ENCODE data around the gene DUSP3. TPM values are rescaled to one million over a fixed set of nuclear protein-coding genes. Genes with fewer than 3 reads are reported as not detected.
A peak's percentile ranks its signal among the peaks of the same experiment; 100 is the strongest.

DUSP3 gene
- total and polyA plus RNA-seq, 2 donors, result 12.2 to 37.2 TPM

DNA sequence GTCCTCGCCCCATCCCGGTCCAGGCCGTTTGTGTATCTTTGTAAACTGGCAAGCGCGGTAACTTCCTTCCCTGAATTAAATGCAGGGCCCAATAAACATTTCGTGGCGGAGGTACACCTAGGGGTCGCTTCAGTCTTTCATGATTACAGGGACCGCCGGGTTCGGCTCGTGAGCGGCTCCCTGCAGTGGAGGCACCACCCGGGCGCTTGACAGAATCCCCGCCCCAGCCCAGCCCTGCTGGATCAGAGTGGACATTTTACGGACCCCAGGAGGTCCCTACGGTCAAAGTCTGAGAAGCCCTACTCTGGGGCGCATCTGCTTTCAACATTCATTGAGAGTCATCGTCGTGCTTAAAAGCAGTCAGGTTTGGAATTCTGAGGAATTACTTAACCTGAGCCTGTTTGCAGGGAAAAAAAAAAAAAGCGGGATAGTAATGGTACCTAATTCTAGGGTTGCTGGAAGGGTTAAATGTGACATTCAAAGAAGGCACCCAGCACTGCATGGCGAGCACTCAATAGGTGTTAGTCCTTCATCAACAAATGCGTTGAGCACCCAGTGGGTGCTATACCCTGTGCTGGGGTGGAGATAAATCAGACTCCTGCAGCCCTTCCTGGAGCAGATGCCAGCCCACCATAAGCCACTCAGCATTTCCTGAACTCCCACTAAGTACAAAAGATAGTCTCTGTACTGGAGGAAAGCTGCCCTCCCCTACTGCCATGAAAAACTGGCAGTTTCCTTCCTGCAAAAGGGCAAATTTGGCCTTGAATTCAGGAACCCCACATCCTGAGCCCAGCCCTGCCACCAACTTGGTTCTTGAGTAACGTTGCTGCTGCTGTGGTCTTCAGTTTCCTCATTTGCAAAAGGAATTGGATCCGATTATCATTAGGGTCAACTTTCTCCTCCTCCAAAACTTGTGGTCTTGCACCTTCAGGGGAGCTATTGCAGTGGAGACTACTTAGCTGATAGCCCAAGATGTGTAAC, 658 bp upstream of the DUSP3 start:
- Histone ChIP-seq H3K36me3 (ENCODE audit: control insufficient read depth in 2 of 2, insufficient read depth in 2 of 2, low read length in 1 of 2) (no peaks in the 10 kb centered on the region), H3K9me3 (ENCODE audit: control insufficient read depth in 2 of 2, insufficient read depth in 1 of 2, low read length in 1 of 2) (no peaks in the 10 kb centered on the region), H3K27ac (ENCODE audit: low read depth in 1 of 2, low read length in 1 of 2) (peak overlapping the region in 1 of 2 donors; percentile 80), H3K4me1 (ENCODE audit: control insufficient read depth in 2 of 2, insufficient read depth in 2 of 2, low read length in 2 of 2) (peaks cover 0 to 11% of the 10 kb centered on the region in 2 donors), H3K4me3 (ENCODE audit: low read length in 2 of 2) (peak overlapping the region; percentile 45 to 87), H3K27me3 (ENCODE audit: control insufficient read depth in 2 of 2, insufficient read depth in 1 of 2, low read length in 1 of 2) (peaks cover 20 to 47% of the 10 kb centered on the region in 2 donors)
- peak in 2 of 9 donors; percentile 6 to 30 for DNase-seq (ENCODE audit: low read depth in 6 of 9, low spot score in 9 of 9)
- 2% methylated on average over 26 of the region's 26 CpGs for WGBS

DNA sequence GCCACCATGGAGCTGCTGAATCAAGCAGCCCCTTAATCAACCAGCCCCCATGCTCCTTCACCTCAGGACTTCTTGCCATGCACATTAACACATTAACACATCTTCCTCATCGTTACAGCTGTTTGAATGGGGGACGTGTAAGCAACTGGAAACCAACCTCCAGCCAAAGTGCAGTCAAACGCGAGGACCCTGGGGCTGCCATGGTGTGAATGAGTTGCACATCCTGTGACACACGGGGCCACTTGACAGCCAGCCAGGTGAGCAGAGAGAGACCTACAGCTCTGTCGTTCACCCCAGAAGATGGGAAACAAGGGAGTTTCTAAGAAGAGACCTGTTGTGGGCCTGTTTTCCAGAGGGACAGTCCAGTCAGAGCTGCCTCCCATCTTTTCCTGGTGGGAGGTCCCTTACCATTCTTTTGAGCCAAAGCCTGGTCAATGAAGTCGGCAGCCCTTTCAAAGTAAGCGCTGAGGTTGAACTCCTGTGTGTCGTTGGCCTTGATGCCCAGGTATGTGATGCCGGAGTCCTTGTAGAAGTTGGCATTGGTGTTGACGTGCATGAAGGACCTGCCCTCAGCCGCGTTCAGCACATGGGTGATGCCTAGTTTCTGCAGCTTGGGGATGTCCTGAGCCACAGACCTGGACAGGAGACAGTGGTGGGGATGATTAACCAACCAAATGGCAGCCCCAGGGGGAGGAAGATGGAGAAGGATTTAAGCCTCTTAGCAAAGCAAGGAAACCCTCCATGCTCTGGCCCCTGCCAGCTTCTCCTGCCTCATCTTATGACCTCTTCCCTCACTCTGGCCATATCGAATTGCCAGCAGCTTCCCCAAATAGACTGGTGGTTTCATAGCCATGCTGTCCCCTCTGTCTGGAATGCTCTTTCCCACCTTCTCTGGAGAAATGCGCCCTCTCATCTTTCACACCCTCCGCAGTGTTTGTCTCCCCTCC, 4.2 kb downstream of the DUSP3 start:
- no peak overlapping the region for H3K27ac ChIP-seq (ENCODE audit: low read depth in 1 of 2, low read length in 1 of 2)
- H3K36me3 ChIP-seq (ENCODE audit: control insufficient read depth in 2 of 2, insufficient read depth in 2 of 2, low read length in 1 of 2), result peaks cover 0 to 4% of the 10 kb centered on the region in 2 donors
- H3K4me1 ChIP-seq (ENCODE audit: control insufficient read depth in 2 of 2, insufficient read depth in 2 of 2, low read length in 2 of 2), result peaks cover 0 to 14% of the 10 kb centered on the region in 2 donors

DNA sequence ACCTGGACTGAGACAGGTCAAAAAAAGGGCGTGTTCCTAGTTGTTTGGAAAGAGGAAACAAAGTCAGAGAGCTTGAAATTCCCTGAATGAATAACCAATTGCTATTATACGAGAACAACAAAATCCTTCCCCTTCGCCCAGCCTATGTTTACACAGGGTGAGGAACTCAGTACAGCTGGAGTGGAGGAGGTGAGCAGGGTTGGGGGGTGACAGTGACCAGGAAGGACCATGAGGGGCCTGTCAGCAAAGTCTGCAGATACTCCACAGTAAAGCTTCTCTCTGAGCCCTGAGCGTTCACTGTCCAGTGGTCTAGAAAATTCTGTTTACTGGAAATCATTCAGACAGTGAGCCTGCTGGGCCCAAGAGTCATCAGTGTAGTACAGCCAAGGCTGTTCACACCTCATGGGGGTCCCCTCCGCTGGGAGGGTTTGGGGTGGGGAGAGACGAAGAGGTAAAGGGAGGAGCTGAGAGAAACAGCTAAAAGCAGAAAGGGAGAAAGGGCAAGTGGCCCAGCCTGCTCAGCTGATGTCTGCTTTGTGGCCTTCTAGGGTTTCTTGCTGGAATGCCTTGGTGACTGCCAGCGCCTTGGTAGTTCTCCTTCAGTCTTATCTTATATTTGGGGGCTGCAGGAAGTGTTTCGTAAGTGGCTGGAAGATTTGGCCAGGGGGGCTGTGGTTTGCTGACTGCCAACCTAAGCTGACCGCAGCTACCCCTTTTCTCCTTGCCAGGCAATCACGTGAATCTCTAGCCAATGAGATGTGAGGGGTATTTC, 5.7 kb downstream of the DUSP3 start:
- Histone ChIP-seq H3K36me3 (ENCODE audit: control insufficient read depth in 2 of 2, insufficient read depth in 2 of 2, low read length in 1 of 2) (peaks cover 2 to 4% of the 10 kb centered on the region in 2 donors), H3K9me3 (ENCODE audit: control insufficient read depth in 2 of 2, insufficient read depth in 1 of 2, low read length in 1 of 2) (no peaks in the 10 kb centered on the region), H3K27me3 (ENCODE audit: control insufficient read depth in 2 of 2, insufficient read depth in 1 of 2, low read length in 1 of 2) (peaks cover 0 to 2% of the 10 kb centered on the region in 2 donors), H3K27ac (ENCODE audit: low read depth in 1 of 2, low read length in 1 of 2) (peak overlapping the region in 1 of 2 donors; percentile 25), H3K4me1 (ENCODE audit: control insufficient read depth in 2 of 2, insufficient read depth in 2 of 2, low read length in 2 of 2) (peaks cover 0 to 6% of the 10 kb centered on the region in 2 donors), H3K4me3 (ENCODE audit: low read length in 2 of 2) (no peak overlapping the region)
- WGBS, result 43% methylated on average over 10 of the region's 10 CpGs
- DNase-seq (ENCODE audit: low read depth in 6 of 9, low spot score in 9 of 9), result peak in 1 of 9 donors; percentile 16

More for the DNA sequence above, 4.2 kb downstream of the DUSP3 start:
- no peak for DNase-seq (ENCODE audit: low read depth in 6 of 9, low spot score in 9 of 9)
- Histone ChIP-seq H3K9me3 (ENCODE audit: control insufficient read depth in 2 of 2, insufficient read depth in 1 of 2, low read length in 1 of 2) (no peaks in the 10 kb centered on the region), H3K27me3 (ENCODE audit: control insufficient read depth in 2 of 2, insufficient read depth in 1 of 2, low read length in 1 of 2) (peaks cover 2 to 16% of the 10 kb centered on the region in 2 donors), H3K4me3 (ENCODE audit: low read length in 2 of 2) (no peak overlapping the region)
- 96% methylated on average over 16 of the region's 16 CpGs for WGBS

DNA sequence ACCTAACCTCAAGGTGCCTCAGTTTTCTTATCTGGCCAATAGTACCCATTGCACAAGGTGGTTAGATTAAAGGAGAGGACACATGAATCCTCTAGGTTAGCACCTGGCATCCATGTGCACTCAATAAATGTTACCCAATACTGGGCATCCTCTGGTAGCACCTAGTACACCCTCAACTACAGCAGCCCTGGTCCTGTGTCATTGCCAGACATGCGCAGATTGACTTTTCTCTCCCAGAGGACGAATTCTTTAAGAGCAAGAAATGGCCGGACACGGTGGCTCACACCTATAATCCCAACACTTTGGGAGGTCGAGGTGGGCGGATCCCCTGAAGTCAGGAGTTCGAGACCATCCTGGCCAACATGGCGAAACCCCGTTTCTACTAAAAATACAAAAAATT, 7.3 kb downstream of the DUSP3 start:
- DNase-seq (ENCODE audit: low read depth in 6 of 9, low spot score in 9 of 9), result no peak
- WGBS, result 97% methylated on average over 9 of the region's 9 CpGs
- Histone ChIP-seq H3K36me3 (ENCODE audit: control insufficient read depth in 2 of 2, insufficient read depth in 2 of 2, low read length in 1 of 2) (peaks cover 2 to 4% of the 10 kb centered on the region in 2 donors), H3K4me3 (ENCODE audit: low read length in 2 of 2) (no peak overlapping the region), H3K27me3 (ENCODE audit: control insufficient read depth in 2 of 2, insufficient read depth in 1 of 2, low read length in 1 of 2) (no peaks in the 10 kb centered on the region), H3K9me3 (ENCODE audit: control insufficient read depth in 2 of 2, insufficient read depth in 1 of 2, low read length in 1 of 2) (no peaks in the 10 kb centered on the region), H3K27ac (ENCODE audit: low read depth in 1 of 2, low read length in 1 of 2) (no peak overlapping the region), H3K4me1 (ENCODE audit: control insufficient read depth in 2 of 2, insufficient read depth in 2 of 2, low read length in 2 of 2) (peaks cover 0 to 5% of the 10 kb centered on the region in 2 donors)

DNA sequence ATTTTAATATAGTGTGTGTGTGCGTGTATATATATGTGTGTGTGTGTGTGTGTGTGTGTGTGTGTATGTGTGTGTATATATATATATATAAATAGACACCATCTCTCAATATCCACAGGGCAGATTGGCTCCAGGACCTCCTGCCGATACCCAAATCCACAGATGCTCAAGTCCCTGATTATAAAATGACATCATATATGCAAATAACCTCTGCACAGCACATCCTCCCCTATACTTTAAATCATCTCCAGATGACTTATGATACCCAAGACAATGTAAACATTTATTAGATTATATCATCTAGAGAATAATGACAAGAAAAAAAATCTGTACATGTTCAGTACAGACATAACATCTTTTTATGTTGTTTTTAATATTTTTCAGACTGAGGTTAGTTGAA, 7.8 kb downstream of the DUSP3 start:
- H3K4me1 ChIP-seq (ENCODE audit: control insufficient read depth in 2 of 2, insufficient read depth in 2 of 2, low read length in 2 of 2), result peaks cover 0 to 5% of the 10 kb centered on the region in 2 donors
- H3K27ac ChIP-seq (ENCODE audit: low read depth in 1 of 2, low read length in 1 of 2), result no peak overlapping the region
- no peak for DNase-seq (ENCODE audit: low read depth in 6 of 9, low spot score in 9 of 9)
- 95% methylated on average over 2 of the region's 2 CpGs for WGBS
- H3K36me3 ChIP-seq (ENCODE audit: control insufficient read depth in 2 of 2, insufficient read depth in 2 of 2, low read length in 1 of 2), result peaks cover 2 to 4% of the 10 kb centered on the region in 2 donors
- no peaks in the 10 kb centered on the region for H3K9me3 ChIP-seq (ENCODE audit: control insufficient read depth in 2 of 2, insufficient read depth in 1 of 2, low read length in 1 of 2)
- H3K27me3 ChIP-seq (ENCODE audit: control insufficient read depth in 2 of 2, insufficient read depth in 1 of 2, low read length in 1 of 2), result no peaks in the 10 kb centered on the region
- H3K4me3 ChIP-seq (ENCODE audit: low read length in 2 of 2), result no peak overlapping the region

DNA sequence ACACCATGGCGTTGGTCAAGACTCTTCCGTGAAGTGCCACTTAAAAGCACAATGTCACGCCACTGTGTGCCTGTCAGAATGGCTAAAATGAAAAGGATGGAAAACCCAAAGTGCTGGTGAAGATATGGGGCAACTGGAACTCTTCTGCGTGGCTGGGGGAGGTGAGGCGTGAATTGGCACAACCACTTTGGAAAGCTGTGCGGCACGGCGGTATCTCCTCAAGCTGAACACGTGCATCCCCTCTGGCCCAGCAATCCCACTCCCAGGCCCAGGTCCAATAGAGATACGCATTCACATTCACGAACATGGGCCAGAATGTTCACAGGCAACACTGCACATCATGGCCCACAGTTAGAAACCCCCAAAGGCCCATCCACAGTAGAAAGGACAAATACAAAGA, 8.9 kb downstream of the DUSP3 start:
- Histone ChIP-seq H3K36me3 (ENCODE audit: control insufficient read depth in 2 of 2, insufficient read depth in 2 of 2, low read length in 1 of 2) (peaks cover 2 to 4% of the 10 kb centered on the region in 2 donors), H3K27me3 (ENCODE audit: control insufficient read depth in 2 of 2, insufficient read depth in 1 of 2, low read length in 1 of 2) (no peaks in the 10 kb centered on the region), H3K9me3 (ENCODE audit: control insufficient read depth in 2 of 2, insufficient read depth in 1 of 2, low read length in 1 of 2) (no peaks in the 10 kb centered on the region), H3K27ac (ENCODE audit: low read depth in 1 of 2, low read length in 1 of 2) (no peak overlapping the region), H3K4me1 (ENCODE audit: control insufficient read depth in 2 of 2, insufficient read depth in 2 of 2, low read length in 2 of 2) (peaks cover 0 to 5% of the 10 kb centered on the region in 2 donors), H3K4me3 (ENCODE audit: low read length in 2 of 2) (no peak overlapping the region)
- 99% methylated on average over 11 of the region's 11 CpGs for WGBS
- DNase-seq (ENCODE audit: low read depth in 6 of 9, low spot score in 9 of 9), result no peak

DNA sequence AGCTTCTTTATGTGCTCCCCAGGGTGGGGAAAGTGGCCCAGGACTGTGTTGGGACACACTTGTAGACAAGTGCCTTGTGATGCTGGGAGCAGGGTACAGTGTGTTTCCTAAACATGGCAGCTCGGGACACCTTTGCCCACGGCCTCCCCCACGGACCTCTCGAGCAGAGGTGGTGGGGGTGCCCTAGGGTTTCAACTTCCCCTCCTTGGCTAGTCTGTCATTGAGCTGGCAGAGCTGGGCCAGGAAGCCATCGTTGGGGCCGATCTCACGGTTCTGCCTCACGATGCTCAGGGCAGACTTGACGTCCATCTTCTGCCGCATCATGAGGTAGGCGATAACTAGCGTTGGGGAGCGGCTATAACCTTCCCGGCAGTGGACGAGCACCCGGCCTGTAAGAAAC, 9.4 kb downstream of the DUSP3 start:
- no peaks in the 10 kb centered on the region for H3K9me3 ChIP-seq (ENCODE audit: control insufficient read depth in 2 of 2, insufficient read depth in 1 of 2, low read length in 1 of 2)
- no peaks in the 10 kb centered on the region for H3K27me3 ChIP-seq (ENCODE audit: control insufficient read depth in 2 of 2, insufficient read depth in 1 of 2, low read length in 1 of 2)
- peaks cover 2 to 4% of the 10 kb centered on the region in 2 donors for H3K36me3 ChIP-seq (ENCODE audit: control insufficient read depth in 2 of 2, insufficient read depth in 2 of 2, low read length in 1 of 2)
- no peak overlapping the region for H3K27ac ChIP-seq (ENCODE audit: low read depth in 1 of 2, low read length in 1 of 2)
- peaks cover 0 to 5% of the 10 kb centered on the region in 2 donors for H3K4me1 ChIP-seq (ENCODE audit: control insufficient read depth in 2 of 2, insufficient read depth in 2 of 2, low read length in 2 of 2)
- no peak for DNase-seq (ENCODE audit: low read depth in 6 of 9, low spot score in 9 of 9)
- H3K4me3 ChIP-seq (ENCODE audit: low read length in 2 of 2), result no peak overlapping the region
- 98% methylated on average over 16 of the region's 16 CpGs for WGBS

DNA sequence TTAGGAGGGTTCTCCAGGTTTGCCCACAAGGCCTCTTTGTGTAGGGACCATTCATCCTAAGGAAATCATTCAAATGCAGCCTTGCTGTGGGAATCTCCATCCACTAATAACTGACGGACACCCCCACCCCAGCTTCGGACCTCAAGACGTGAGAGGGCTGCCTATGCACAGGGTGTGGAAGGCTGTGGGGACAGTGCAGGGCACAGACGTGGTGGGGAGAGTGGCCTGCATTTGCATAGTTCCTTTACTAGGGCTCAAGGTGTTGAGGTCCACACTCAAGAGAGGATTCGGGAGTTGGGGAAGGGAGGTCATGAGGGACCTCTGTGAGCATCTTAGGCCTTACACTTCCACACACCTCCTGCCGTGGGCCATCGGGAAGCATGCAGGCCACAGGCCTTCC, 9.8 kb downstream of the DUSP3 start:
- H3K9me3 ChIP-seq (ENCODE audit: control insufficient read depth in 2 of 2, insufficient read depth in 1 of 2, low read length in 1 of 2), result no peaks in the 10 kb centered on the region
- peaks cover 0 to 5% of the 10 kb centered on the region in 2 donors for H3K4me1 ChIP-seq (ENCODE audit: control insufficient read depth in 2 of 2, insufficient read depth in 2 of 2, low read length in 2 of 2)
- 95% methylated on average over 7 of the region's 7 CpGs for WGBS
- no peak overlapping the region for H3K4me3 ChIP-seq (ENCODE audit: low read length in 2 of 2)
- no peak for DNase-seq (ENCODE audit: low read depth in 6 of 9, low spot score in 9 of 9)
- no peaks in the 10 kb centered on the region for H3K27me3 ChIP-seq (ENCODE audit: control insufficient read depth in 2 of 2, insufficient read depth in 1 of 2, low read length in 1 of 2)
- peaks cover 2 to 4% of the 10 kb centered on the region in 2 donors for H3K36me3 ChIP-seq (ENCODE audit: control insufficient read depth in 2 of 2, insufficient read depth in 2 of 2, low read length in 1 of 2)
- H3K27ac ChIP-seq (ENCODE audit: low read depth in 1 of 2, low read length in 1 of 2), result no peak overlapping the region
